HCT116 (cell line): ENCODE data around the gene GOLT1A. TPM values are rescaled to one million over a fixed set of nuclear protein-coding genes. Genes with fewer than 3 reads are reported as not detected.

Experiments used
- ATAC-seq: fragments of 200-7000 bp; cut with Tn5 transposase; 2 replicates; pipeline ENCODE4 v1.9.1; 2020; ENCODE audit warnings: mild to moderate bottlenecking, moderate library complexity
- BruUV-seq: library from RNA; stranded (reverse); fragments of 400-500 nt; replicated peaks from 2 replicates; lab custom pipeline; 2021; lab: Mats Ljungman, UMichigan
- CTCF ChIA-PET: fragments of 300-600 bp; sonication (Branson Sonifier 250); formaldehyde crosslinking; loops from one replicate; lab custom pipeline; 2021; ENCODE audit warnings: antibody characterized with exemption; lab: Charles Lee
- POLR2A ChIA-PET: fragments of 300-600, 350-600 bp; sonication (Branson Sonifier 250); formaldehyde crosslinking; loops from one replicate; lab custom pipeline; 2021; ENCODE audit warnings: antibody characterized with exemption; lab: Charles Lee
- RAD21 ChIA-PET, 2 experiments: fragments of 300-600 bp; sonication (Branson Sonifier 250); formaldehyde crosslinking; loops; one replicate each; lab custom pipeline; 2023; ENCODE audit warnings: low total read pairs in 2 of 2; ENCODE audit not compliant: uncharacterized antibody in 2 of 2, unreplicated experiment in 2 of 2, low non-redundant PET in 1 of 2; lab: Charles Lee
- DNase-seq: peaks from one replicate; pipeline ENCODE4 v3.0.0-alpha.2; 2010; ENCODE audit warnings: low read depth, low spot score
- H2AFZ ChIP-seq: fragments of 200-600 bp; shearing (Covaris generic), sonication (generic); 2 replicates; pipeline ENCODE4 v1.6.1; 2017; ENCODE audit warnings: low read depth, mixed run types, mixed read lengths, antibody characterized with exemption, low read length; ENCODE audit not compliant: poor library complexity, severe bottlenecking
- H3K27ac ChIP-seq: 2 replicates; pipeline ENCODE4 v1.5.1; 2012; ENCODE audit warnings: low read depth, low read length
- H3K27me3 ChIP-seq: fragments of 200-600 bp; sonication (generic); 2 replicates; pipeline ENCODE4 v1.6.1; 2016; ENCODE audit warnings: mixed run types, low read length, mixed read lengths; ENCODE audit not compliant: insufficient read depth
- H3K36me3 ChIP-seq, 2 experiments: fragments of 200-500 bp in 1 of 2; fragments of 200-600 bp in 1 of 2; sonication (Bioruptor generic) in 1 of 2; sonication (generic) in 1 of 2; 2 replicates each; pipeline versions ENCODE4 v1.5.1 to v1.6.1; 2014 to 2016; ENCODE audit warnings: low read length in 2 of 2, inconsistent platforms in 1 of 2, mixed read lengths in 1 of 2, mixed run types in 1 of 2; ENCODE audit not compliant: insufficient read depth in 2 of 2, control insufficient read depth in 1 of 2
- H3K4me1 ChIP-seq, 2 experiments: fragments of 200-600 bp in 1 of 2; sonication (generic) in 1 of 2; 2 replicates each; pipeline versions ENCODE4 v1.5.1 to v1.6.1; 2012 to 2017; ENCODE audit warnings: low read length in 2 of 2, inconsistent platforms in 1 of 2, mild to moderate bottlenecking in 1 of 2, mixed read lengths in 1 of 2, mixed run types in 1 of 2, moderate library complexity in 1 of 2; ENCODE audit not compliant: insufficient read depth in 2 of 2, control insufficient read depth in 1 of 2
- H3K4me2 ChIP-seq: fragments of 200-600 bp; sonication (generic); 2 replicates; pipeline ENCODE4 v1.6.1; 2017; ENCODE audit warnings: mixed run types, low read length, mixed read lengths
- H3K4me3 ChIP-seq, 2 experiments: fragments of 200-600 bp in 1 of 2; sonication (generic) in 1 of 2; replicated peaks in 1 of 2; 2 replicates each; pipeline ENCODE4 v1.5.1; 2011 to 2016; ENCODE audit warnings: low read length in 2 of 2, control low read depth in 1 of 2, low read depth in 1 of 2, mild to moderate bottlenecking in 1 of 2, mixed read lengths in 1 of 2, mixed run types in 1 of 2
- H3K79me2 ChIP-seq: fragments of 200-600 bp; sonication (generic); 2 replicates; pipeline ENCODE4 v1.6.1; 2017; ENCODE audit warnings: mild to moderate bottlenecking, mixed run types, low read length, moderate library complexity, mixed read lengths; ENCODE audit not compliant: insufficient read depth
- H3K9ac ChIP-seq: fragments of 200-600 bp; sonication (generic); 2 replicates; pipeline ENCODE4 v1.6.1; 2016; ENCODE audit warnings: low read length, mixed read lengths
- H3K9me2 ChIP-seq: fragments of 200-600 bp; sonication (generic), shearing (Covaris generic); 2 replicates; pipeline ENCODE4 v1.6.1; 2017; ENCODE audit warnings: mixed run types, mild to moderate bottlenecking, moderate library complexity; ENCODE audit not compliant: insufficient read depth
- H3K9me3 ChIP-seq, 2 experiments: fragments of 200-500 bp in 1 of 2; fragments of 200-600 bp in 1 of 2; sonication (Bioruptor generic) in 1 of 2; sonication (generic) in 1 of 2; 2 replicates each; pipeline ENCODE4 v1.6.1; 2014 to 2017; ENCODE audit warnings: low read length in 2 of 2, mixed read lengths in 2 of 2, inconsistent platforms in 1 of 2, low read depth in 1 of 2, mild to moderate bottlenecking in 1 of 2, mixed run types in 1 of 2, moderate library complexity in 1 of 2; ENCODE audit not compliant: control insufficient read depth in 1 of 2, insufficient read depth in 1 of 2
- H4K20me1 ChIP-seq: fragments of 200-600 bp; sonication (generic), shearing (Covaris generic); 2 replicates; pipeline ENCODE4 v1.6.1; 2017; ENCODE audit warnings: mixed run types, mild to moderate bottlenecking, moderate library complexity; ENCODE audit not compliant: insufficient read depth
- ELF1 ChIP-seq: IDR thresholded peaks from 2 replicates; pipeline ENCODE4 v1.6.1; 2012; ENCODE audit warnings: low read depth, borderline replicate concordance
- FOSL1 ChIP-seq: IDR thresholded peaks from 2 replicates; pipeline ENCODE4 v1.6.1; 2012; ENCODE audit warnings: low read depth
- POLR2AphosphoS5 ChIP-seq: IDR thresholded peaks from 2 replicates; pipeline ENCODE4 v1.6.1; 2011; ENCODE audit warnings: mild to moderate bottlenecking, low read depth, low read length, moderate library complexity
- RAD21 ChIP-seq: IDR thresholded peaks from 2 replicates; pipeline ENCODE4 v1.6.1; 2012; ENCODE audit warnings: low read depth, mild to moderate bottlenecking
- SIN3A ChIP-seq: IDR thresholded peaks from 2 replicates; pipeline ENCODE4 v1.6.1; 2012; ENCODE audit warnings: low read depth
- SP1 ChIP-seq: IDR thresholded peaks from 2 replicates; pipeline ENCODE4 v1.6.1; 2012; ENCODE audit warnings: low read depth
- intact Hi-C: fragments of 100-400 bp; cut with micrococcal nuclease; formaldehyde crosslinking; loops from 2 replicates; pipeline ENCODE4 v1.10.0; 2022
- total RNA-seq: library from RNA; stranded (reverse); gene quantifications from one replicate; pipeline ENCODE4 v1.2.1, GENCODE V29; 2021; ENCODE audit not compliant: unreplicated experiment
- TF ChIP-seq, protein P1 (sequence below): IDR thresholded peaks from 2 replicates; pipeline ENCODE4 v1.6.1; 2011; ENCODE audit warnings: mild to moderate bottlenecking, low read length, moderate library complexity; ENCODE audit not compliant: insufficient replicate concordance; ENCODE audit errors: extremely low read depth

The GOLT1A gene
- total RNA-seq, 1 experiment from 2014 or later: 8.0 TPM

DNA sequence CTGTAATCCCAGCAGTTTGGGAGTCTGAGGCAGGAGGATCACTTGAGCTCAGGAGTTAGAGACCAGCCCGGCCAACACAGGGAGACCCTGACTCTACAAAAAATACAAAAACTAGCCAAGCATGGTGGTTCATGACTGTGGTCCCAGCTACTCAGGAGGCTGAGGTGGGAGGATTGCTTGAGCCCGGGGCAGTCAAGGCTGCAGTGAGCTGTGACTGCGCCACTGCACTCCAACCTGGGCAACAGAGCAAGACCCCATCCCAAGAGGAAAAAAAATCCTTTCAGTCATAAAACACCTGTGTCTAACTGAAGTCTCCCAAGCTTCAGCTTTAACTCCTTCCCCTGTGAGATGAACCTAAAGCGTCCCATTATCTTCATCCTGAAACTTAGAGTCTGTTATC lies 33.1 kb upstream of the GOLT1A start:
- H3K9ac ChIP-seq: no peak overlapping the region
- intact Hi-C loops: no loop called here
- ChIA-PET POLR2A (no interaction called here), RAD21 (interaction anchor here in 1 of 2 experiments (0.7 kb wide), 1 partner anchor 12 kb away, joined by 3 read pairs; no protein-coding TSS in a partner anchor), CTCF (no interaction called here)
- no peak overlapping the region for H2AFZ ChIP-seq
- no peaks in the 10 kb centered on the region for H3K9me3 ChIP-seq
- H3K4me1 ChIP-seq: no peaks in the 10 kb centered on the region
- H3K9me2 ChIP-seq: no peaks in the 10 kb centered on the region
- H3K27me3 ChIP-seq: no peaks in the 10 kb centered on the region
- ATAC-seq (no peak), DNase-seq (no peak)
- no peak overlapping the region for H3K4me3 ChIP-seq
- H3K4me2 ChIP-seq: no peak overlapping the region
- BruUV-seq: no TSS peak
- H4K20me1 ChIP-seq: no peaks in the 10 kb centered on the region
- H3K36me3 ChIP-seq: no peaks in the 10 kb centered on the region
- no peaks in the 10 kb centered on the region for H3K79me2 ChIP-seq
- TF ChIP-seq SP1: no peak
- TF ChIP-seq, protein P1, sequence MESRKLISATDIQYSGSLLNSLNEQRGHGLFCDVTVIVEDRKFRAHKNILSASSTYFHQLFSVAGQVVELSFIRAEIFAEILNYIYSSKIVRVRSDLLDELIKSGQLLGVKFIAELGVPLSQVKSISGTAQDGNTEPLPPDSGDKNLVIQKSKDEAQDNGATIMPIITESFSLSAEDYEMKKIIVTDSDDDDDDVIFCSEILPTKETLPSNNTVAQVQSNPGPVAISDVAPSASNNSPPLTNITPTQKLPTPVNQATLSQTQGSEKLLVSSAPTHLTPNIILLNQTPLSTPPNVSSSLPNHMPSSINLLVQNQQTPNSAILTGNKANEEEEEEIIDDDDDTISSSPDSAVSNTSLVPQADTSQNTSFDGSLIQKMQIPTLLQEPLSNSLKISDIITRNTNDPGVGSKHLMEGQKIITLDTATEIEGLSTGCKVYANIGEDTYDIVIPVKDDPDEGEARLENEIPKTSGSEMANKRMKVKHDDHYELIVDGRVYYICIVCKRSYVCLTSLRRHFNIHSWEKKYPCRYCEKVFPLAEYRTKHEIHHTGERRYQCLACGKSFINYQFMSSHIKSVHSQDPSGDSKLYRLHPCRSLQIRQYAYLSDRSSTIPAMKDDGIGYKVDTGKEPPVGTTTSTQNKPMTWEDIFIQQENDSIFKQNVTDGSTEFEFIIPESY: no peak
- TF ChIP-seq FOSL1: no peak
- no peak for TF ChIP-seq ELF1
- H3K27ac ChIP-seq: no peak overlapping the region

DNA sequence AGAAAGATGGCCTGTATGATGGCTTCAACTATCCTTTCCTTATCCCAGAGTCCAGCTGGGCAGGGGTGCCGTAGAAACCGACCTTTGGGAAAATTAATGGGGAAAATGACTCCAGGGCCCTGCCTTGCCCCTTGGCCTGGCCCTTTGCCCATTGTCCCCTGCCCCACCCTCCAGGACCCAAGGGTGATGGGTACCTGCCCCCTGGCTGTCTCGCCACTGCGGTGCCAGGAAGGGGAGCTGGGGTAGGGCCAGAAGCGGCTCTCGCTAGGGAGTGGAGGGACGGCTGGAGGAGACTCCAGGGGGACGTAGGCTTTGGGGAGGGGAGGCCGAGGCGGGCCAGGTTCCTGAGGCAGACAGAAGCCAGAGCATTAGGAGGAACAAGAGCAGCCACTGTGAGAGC lies 29.1 kb upstream of the GOLT1A start:
- no peak for DNase-seq
- Histone ChIP-seq H3K36me3 (no peaks in the 10 kb centered on the region), H3K4me1 (no peaks in the 10 kb centered on the region), H3K27me3 (no peaks in the 10 kb centered on the region), H3K9me3 (no peaks in the 10 kb centered on the region), H2AFZ (no peak overlapping the region), H3K27ac (no peak overlapping the region), H3K9ac (no peak overlapping the region), H3K79me2 (no peaks in the 10 kb centered on the region), H3K4me3 (no peak overlapping the region), H4K20me1 (no peaks in the 10 kb centered on the region), H3K4me2 (no peak overlapping the region), H3K9me2 (no peaks in the 10 kb centered on the region)
- ATAC-seq: no peak
- TF ChIP-seq POLR2AphosphoS5: no peak
- no peak for TF ChIP-seq SIN3A
- TF ChIP-seq RAD21: no peak
- CTCF ChIA-PET: no interaction called here
- intact Hi-C loops: no loop called here
- POLR2A ChIA-PET: no interaction called here
- RAD21 ChIA-PET: no interaction called here
- BruUV-seq: no TSS peak
